Bronchial epithelial cell (primary cell): ENCODE measurements around the gene RBBP4. TPM values are rescaled to one million over a fixed set of nuclear protein-coding genes. Genes with fewer than 3 reads are reported as not detected.
A peak's percentile ranks its signal among the peaks of the same experiment; 100 is the strongest.
"Not testable (repeated sequence)": the region's sequence is repeated elsewhere in the genome, so short reads cannot be mapped to it uniquely, and the experiment has no call there.

Source experiments
- DNase-seq: peaks from one replicate; pipeline ENCODE4 v3.0.0-alpha.2; 2010; ENCODE audit warnings: low read depth
- FAIRE-seq: peaks from 2 replicates; lab custom pipeline; 2011; peaks lifted over from hg19 to GRCh38; lab: Jason Lieb, UNC
- H3K27me3 ChIP-seq: 2 replicates; pipeline ENCODE4 v1.5.1; 2011; ENCODE audit warnings: low read length; ENCODE audit not compliant: control insufficient read depth, insufficient read depth
- H3K36me3 ChIP-seq: 2 replicates; pipeline ENCODE4 v1.5.1; 2011; ENCODE audit warnings: low read length; ENCODE audit not compliant: control insufficient read depth, insufficient read depth
- H3K4me3 ChIP-seq: 2 replicates; pipeline ENCODE4 v1.5.1; 2011; ENCODE audit warnings: mild to moderate bottlenecking, low read depth, low read length, control low read depth
- total RNA-seq: library from RNA; depleted of rRNA; stranded (reverse); fragments of >200 nt; gene quantifications from 2 replicates; pipeline ENCODE4 v1.2.1, GENCODE V29; 2014
- TF ChIP-seq, protein P1 (sequence below): IDR thresholded peaks from 2 replicates; pipeline ENCODE4 v1.5.1; 2011; ENCODE audit warnings: mild to moderate bottlenecking, moderate library complexity, low read length, control low read depth, inconsistent platforms; ENCODE audit not compliant: insufficient read depth, severe bottlenecking

Gene RBBP4
- total RNA-seq, 1 donor from 2014 or later, result 93.7 TPM

DNA sequence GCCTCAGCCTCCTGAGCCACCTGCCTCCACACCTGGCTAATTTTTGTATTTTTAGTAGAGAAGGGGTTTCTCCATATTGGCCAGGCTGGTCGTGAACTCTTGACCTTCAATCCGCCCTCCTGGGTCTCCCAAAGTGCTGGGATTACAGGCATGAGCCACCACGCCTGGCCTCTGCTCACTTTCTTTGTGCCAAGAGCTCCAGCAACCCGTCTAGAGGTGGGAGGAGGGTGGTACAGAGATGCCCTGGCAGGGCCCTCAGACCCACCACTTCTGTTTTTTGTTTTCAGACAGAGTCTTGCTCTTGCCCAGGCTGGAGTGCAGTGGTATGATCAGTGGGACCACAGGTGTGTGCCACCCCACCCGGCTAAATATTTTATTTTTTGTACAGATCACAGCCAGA is 58.5 kb downstream of the RBBP4 start:
- Histone ChIP-seq H3K36me3 (no peaks in the 10 kb centered on the region), H3K4me3 (no peak overlapping the region), H3K27me3 (no peaks in the 10 kb centered on the region)
- DNase-seq (no peak), FAIRE-seq (no peak)
- TF ChIP-seq, protein P1, sequence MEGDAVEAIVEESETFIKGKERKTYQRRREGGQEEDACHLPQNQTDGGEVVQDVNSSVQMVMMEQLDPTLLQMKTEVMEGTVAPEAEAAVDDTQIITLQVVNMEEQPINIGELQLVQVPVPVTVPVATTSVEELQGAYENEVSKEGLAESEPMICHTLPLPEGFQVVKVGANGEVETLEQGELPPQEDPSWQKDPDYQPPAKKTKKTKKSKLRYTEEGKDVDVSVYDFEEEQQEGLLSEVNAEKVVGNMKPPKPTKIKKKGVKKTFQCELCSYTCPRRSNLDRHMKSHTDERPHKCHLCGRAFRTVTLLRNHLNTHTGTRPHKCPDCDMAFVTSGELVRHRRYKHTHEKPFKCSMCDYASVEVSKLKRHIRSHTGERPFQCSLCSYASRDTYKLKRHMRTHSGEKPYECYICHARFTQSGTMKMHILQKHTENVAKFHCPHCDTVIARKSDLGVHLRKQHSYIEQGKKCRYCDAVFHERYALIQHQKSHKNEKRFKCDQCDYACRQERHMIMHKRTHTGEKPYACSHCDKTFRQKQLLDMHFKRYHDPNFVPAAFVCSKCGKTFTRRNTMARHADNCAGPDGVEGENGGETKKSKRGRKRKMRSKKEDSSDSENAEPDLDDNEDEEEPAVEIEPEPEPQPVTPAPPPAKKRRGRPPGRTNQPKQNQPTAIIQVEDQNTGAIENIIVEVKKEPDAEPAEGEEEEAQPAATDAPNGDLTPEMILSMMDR, result no peak

DNA sequence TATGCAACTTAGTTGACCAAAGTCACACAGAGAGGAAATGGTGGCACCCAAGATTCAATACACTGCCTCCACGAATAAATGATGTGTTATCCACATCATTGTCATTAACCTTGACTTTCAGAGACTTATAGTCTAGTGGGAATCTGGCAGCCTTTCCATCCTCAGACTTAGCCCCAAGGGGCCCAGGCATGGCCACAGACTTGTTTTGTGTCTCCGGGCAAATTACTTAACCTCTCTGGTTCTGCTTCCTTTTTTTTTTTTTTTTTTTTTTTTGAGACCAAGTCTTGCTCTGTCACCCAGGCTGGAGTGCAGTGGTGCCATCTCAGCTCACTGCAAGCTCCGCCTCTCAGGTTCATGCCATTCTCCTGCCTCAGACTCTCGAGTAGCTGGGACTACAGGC is 60.2 kb downstream of the RBBP4 start:
- not testable (repeated sequence) for FAIRE-seq, DNase-seq

DNA sequence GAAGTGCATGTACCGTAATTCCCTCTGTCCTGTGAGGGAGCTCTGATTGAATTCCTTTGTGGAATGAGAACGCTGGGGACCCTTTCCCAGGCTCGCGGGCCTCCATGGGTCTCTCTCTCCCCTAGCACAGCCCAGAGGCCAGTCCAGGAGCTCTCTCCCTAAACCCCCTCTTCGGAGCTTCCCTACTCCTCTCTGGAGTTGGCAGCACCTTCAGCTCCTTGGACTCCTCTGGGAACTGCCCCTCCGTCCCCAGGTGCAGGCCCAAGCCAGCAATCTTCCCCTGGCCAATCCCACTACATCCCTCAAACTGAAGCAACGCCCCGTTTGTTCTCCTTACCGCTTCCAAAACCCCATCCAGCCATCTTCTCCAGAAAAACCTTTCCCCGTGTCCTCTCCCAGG is 62.1 kb downstream of the RBBP4 start:
- Histone ChIP-seq H3K36me3 (no peaks in the 10 kb centered on the region), H3K4me3 (no peak overlapping the region), H3K27me3 (no peaks in the 10 kb centered on the region)
- no peak for DNase-seq
- FAIRE-seq, result no peak
- TF ChIP-seq, protein P1, result no peak

More for the DNA sequence above, 60.2 kb downstream of the RBBP4 start:
- H3K27me3 ChIP-seq, H3K4me3 ChIP-seq, H3K36me3 ChIP-seq: not testable (repeated sequence)

DNA sequence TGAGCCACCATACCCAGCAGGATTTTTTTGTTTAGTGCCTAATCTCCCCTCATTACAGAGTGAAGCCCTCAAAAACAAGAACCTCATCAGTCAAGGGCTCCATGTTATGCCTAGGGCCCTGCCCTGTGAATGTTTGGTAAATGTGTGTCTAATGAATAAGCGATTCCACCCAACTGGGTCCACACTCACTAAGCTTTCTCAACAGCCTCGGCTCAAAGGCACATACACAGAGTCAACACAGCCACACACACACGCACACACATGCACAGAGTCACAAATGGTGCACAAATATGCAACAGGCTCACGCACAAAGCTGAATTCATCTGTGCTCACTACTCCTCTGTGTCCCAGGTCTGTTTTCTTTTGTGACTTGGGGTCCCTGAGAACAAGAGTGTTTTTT is 63.3 kb downstream of the RBBP4 start:
- Histone ChIP-seq H3K4me3 (no peak overlapping the region), H3K36me3 (no peaks in the 10 kb centered on the region), H3K27me3 (no peaks in the 10 kb centered on the region)
- FAIRE-seq (no peak), DNase-seq (no peak)
- TF ChIP-seq, protein P1, result no peak

DNA sequence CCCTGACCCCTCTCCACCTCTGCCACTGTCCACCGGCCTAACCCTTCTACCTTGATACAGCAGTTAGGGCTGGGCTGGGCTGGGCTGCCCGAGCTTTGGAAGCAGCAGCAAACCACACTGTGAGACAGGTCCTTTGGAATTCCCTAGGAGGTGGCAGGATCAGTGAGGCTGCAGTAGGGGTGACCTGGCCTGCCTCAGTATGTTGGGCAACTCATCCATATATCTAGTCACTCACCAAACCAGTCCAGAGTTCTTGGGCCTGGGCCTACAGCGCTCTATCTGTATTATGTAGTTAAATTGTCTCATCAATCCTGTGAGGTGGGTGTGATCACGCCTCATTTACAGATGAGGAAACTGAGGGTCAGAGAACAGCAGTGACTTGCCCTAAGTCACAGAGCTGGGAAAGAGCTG is 64.9 kb downstream of the RBBP4 start:
- DNase-seq (peak; percentile 68), FAIRE-seq (peak; percentile 13)
- no peaks in the 10 kb centered on the region for H3K27me3 ChIP-seq
- no peak overlapping the region for H3K4me3 ChIP-seq
- no peaks in the 10 kb centered on the region for H3K36me3 ChIP-seq
- TF ChIP-seq, protein P1, result no peak

DNA sequence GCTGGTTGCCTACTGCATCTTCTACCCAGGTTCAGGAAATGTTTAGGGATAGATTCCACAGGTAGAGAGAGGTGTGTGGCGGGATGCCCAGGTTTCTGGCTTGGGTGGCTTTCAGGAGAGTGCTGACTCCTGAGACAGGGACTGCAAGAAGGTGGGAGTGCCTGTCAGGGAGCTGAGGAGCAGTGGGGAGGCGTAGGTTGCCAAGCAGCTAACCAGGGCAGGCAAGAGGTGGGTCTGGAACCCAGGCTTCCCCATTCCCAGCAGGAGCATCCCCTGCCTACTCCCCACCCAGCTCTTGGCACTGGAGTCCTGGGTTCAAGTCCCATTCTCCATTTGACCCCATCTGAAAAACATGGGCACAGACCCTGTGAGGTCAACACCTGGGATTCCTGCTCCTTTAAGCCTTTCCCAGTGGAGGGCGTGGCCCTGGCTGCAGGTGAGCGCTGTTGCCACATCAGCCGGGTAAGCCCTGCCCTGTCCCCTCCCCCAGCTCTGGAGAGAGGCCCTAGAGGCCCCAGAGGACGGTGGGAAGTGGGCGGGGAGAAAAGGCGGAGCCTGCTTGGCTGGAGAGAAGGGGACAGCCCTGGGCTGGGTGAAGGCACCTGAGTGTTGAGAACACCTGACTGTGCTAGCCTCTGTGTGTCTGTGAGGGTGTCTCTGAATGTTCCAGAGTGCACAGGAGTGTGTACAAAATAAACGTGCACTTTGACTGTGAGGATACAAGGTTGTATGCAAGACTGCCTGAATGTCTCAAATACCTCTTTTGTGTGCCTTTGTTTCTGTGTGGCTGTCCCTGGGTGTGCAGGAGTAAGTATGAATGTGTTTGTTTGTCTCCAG is 65.5 kb downstream of the RBBP4 start:
- FAIRE-seq (peak; percentile 81), DNase-seq (peak; percentile 95)
- TF ChIP-seq, protein P1, result no peak
- H3K4me3 ChIP-seq, result no peak overlapping the region
- no peaks in the 10 kb centered on the region for H3K36me3 ChIP-seq
- H3K27me3 ChIP-seq, result no peaks in the 10 kb centered on the region
